PC-9 (cell line): ENCODE results near the gene COL25A1. TPM values are rescaled to one million over a fixed set of nuclear protein-coding genes. Genes with fewer than 3 reads are reported as not detected.

Experiments used
- BruUV-seq: library from RNA; stranded (reverse); fragments of 400-500 nt; replicated peaks from 2 replicates; lab custom pipeline; 2021; lab: Mats Ljungman, UMichigan
- CTCF ChIA-PET: fragments of 300-600 bp; sonication (Branson Sonifier 250); formaldehyde crosslinking; loops from one replicate; lab custom pipeline; 2022; ENCODE audit warnings: antibody characterized with exemption; lab: Charles Lee
- POLR2A ChIA-PET: fragments of 300-600 bp; sonication (Branson Sonifier 250); formaldehyde crosslinking; loops from one replicate; lab custom pipeline; 2022; ENCODE audit warnings: antibody characterized with exemption; ENCODE audit not compliant: unreplicated experiment; lab: Charles Lee
- DNase-seq, 2 experiments: peaks; one replicate each; pipeline versions ENCODE4 v3.0.0 to v3.0.0-alpha.2; 2015 to 2022; ENCODE audit warnings: mixed read lengths in 1 of 2
- H2AFZ ChIP-seq: fragments of 200-600 bp; sonication (generic); 2 replicates; pipeline ENCODE4 v1.8.1; 2017; ENCODE audit warnings: antibody characterized with exemption
- H3F3A ChIP-seq: fragments of 200-600 bp; sonication (generic); 2 replicates; pipeline ENCODE4 v1.8.1; 2017; ENCODE audit warnings: antibody characterized with exemption, mild to moderate bottlenecking, low read depth; ENCODE audit not compliant: insufficient read depth
- H3K27ac ChIP-seq: fragments of 200-600 bp; sonication (generic); 2 replicates; pipeline ENCODE4 v1.6.1; 2016; ENCODE audit warnings: mixed run types
- H3K27me3 ChIP-seq: fragments of 200-600 bp; sonication (generic); 2 replicates; pipeline ENCODE4 v1.6.1; 2016; ENCODE audit warnings: low read depth, mixed run types; ENCODE audit not compliant: insufficient read depth
- H3K36me3 ChIP-seq: fragments of 200-600 bp; sonication (generic); 2 replicates; pipeline ENCODE4 v1.6.1; 2016; ENCODE audit warnings: low read depth, mixed run types
- H3K4me1 ChIP-seq: fragments of 200-600 bp; sonication (generic); replicated peaks from 2 replicates; pipeline ENCODE4 v1.6.1; 2016; ENCODE audit warnings: mixed run types; ENCODE audit not compliant: insufficient read depth
- H3K4me2 ChIP-seq: fragments of 200-600 bp; sonication (generic); 2 replicates; pipeline ENCODE4 v1.6.1; 2017; ENCODE audit warnings: mixed run types
- H3K4me3 ChIP-seq: fragments of 200-600 bp; sonication (generic); 2 replicates; pipeline ENCODE4 v1.6.1; 2016; ENCODE audit warnings: mixed run types
- H3K79me2 ChIP-seq: fragments of 200-600 bp; sonication (generic); 2 replicates; pipeline ENCODE4 v1.6.1; 2017; ENCODE audit warnings: low read depth, mixed run types
- H3K9me2 ChIP-seq: fragments of 200-600 bp; sonication (generic); 2 replicates; pipeline ENCODE4 v1.8.1; 2017; ENCODE audit warnings: mild to moderate bottlenecking; ENCODE audit not compliant: insufficient read depth
- H3K9me3 ChIP-seq: fragments of 200-600 bp; sonication (generic); 2 replicates; pipeline ENCODE4 v1.8.1; 2016; ENCODE audit warnings: low read depth; ENCODE audit not compliant: insufficient read depth
- H4K20me1 ChIP-seq: fragments of 200-600 bp; sonication (generic); 2 replicates; pipeline ENCODE4 v1.8.1; 2017; ENCODE audit not compliant: insufficient read depth
- CTCF ChIP-seq: fragments of 200-600 bp; sonication (generic); conservative IDR thresholded peaks from 2 replicates; pipeline ENCODE4 v1.6.1; 2017; ENCODE audit warnings: mixed run types, antibody characterized with exemption, mild to moderate bottlenecking, moderate library complexity
- EZH2 ChIP-seq: fragments of 200-600 bp; sonication (generic); IDR thresholded peaks from 2 replicates; pipeline ENCODE4 v1.8.0; 2017; ENCODE audit warnings: antibody characterized with exemption, low read depth
- intact Hi-C: fragments of 100-400 bp; cut with micrococcal nuclease; formaldehyde crosslinking; loops from one replicate; pipeline ENCODE4 v1.10.0; 2022; ENCODE audit not compliant: unreplicated experiment
- total RNA-seq: library from RNA; stranded (reverse); gene quantifications from 2 replicates; pipeline ENCODE4 v1.2.3, GENCODE V29; 2021

The COL25A1 gene
- total RNA-seq, 1 experiment from 2014 or later: not detected

GRCh38 chr4:108906866-108907367, 395.5 kb downstream of the COL25A1 start:
- Histone ChIP-seq H3K4me3 (no peak overlapping the region), H4K20me1 (no peaks in the 10 kb centered on the region), H3K9me2 (no peaks in the 10 kb centered on the region), H3K79me2 (no peaks in the 10 kb centered on the region), H3K4me1 (no peaks in the 10 kb centered on the region), H3K36me3 (no peaks in the 10 kb centered on the region), H3K4me2 (no peak overlapping the region), H2AFZ (no peak overlapping the region), H3F3A (no peaks in the 10 kb centered on the region), H3K27ac (no peak overlapping the region), H3K27me3 (no peaks in the 10 kb centered on the region), H3K9me3 (no peaks in the 10 kb centered on the region)
- intact Hi-C loops: no loop called here
- no peak for DNase-seq
- CTCF ChIA-PET: no interaction called here
- no peak for TF ChIP-seq CTCF
- TF ChIP-seq EZH2: no peak
- POLR2A ChIA-PET: no interaction called here
- BruUV-seq: no TSS peak

- no peak overlapping the region for H2AFZ ChIP-seq
- no peaks in the 10 kb centered on the region for H3K79me2 ChIP-seq
- no peaks in the 10 kb centered on the region for H4K20me1 ChIP-seq
- no peak overlapping the region for H3K4me3 ChIP-seq
- DNase-seq: no peak
- no TSS peak for BruUV-seq
- no peaks in the 10 kb centered on the region for H3F3A ChIP-seq
- H3K36me3 ChIP-seq: no peaks in the 10 kb centered on the region
- no peaks in the 10 kb centered on the region for H3K4me1 ChIP-seq
- ChIA-PET CTCF (no interaction called here), POLR2A (no interaction called here)
- H3K9me3 ChIP-seq: no peaks in the 10 kb centered on the region
- TF ChIP-seq CTCF (no peak), EZH2 (no peak)
- H3K9me2 ChIP-seq: no peaks in the 10 kb centered on the region
- no peak overlapping the region for H3K4me2 ChIP-seq
- no peaks in the 10 kb centered on the region for H3K27me3 ChIP-seq
- no peak overlapping the region for H3K27ac ChIP-seq
- intact Hi-C loops: no loop called here
Observed at GRCh38 chr4:108906006-108906405, 396.5 kb downstream of the COL25A1 start.

- Histone ChIP-seq H3K4me2 (no peak overlapping the region), H3K9me3 (no peaks in the 10 kb centered on the region), H4K20me1 (no peaks in the 10 kb centered on the region), H3K27ac (no peak overlapping the region), H3K36me3 (no peaks in the 10 kb centered on the region), H3K79me2 (no peaks in the 10 kb centered on the region), H2AFZ (no peak overlapping the region), H3K9me2 (no peaks in the 10 kb centered on the region), H3F3A (no peaks in the 10 kb centered on the region), H3K4me3 (no peak overlapping the region), H3K4me1 (no peaks in the 10 kb centered on the region), H3K27me3 (no peaks in the 10 kb centered on the region)
- intact Hi-C loops: no loop called here
- ChIA-PET CTCF (no interaction called here), POLR2A (no interaction called here)
- TF ChIP-seq EZH2: no peak
- no peak for TF ChIP-seq CTCF
- no TSS peak for BruUV-seq
- DNase-seq: no peak
Observed at GRCh38 chr4:108903464-108904221, 398.8 kb downstream of the COL25A1 start.
